Pons (tissue), 1 donor: ENCODE results near the gene DSCAM.
A peak's percentile ranks its signal among the peaks of the same experiment; 100 is the strongest.

Source experiments
- DNase-seq: peaks from one replicate; pipeline ENCODE4 v3.0.0-alpha.2; 2016; ENCODE audit warnings: low spot score

DSCAM gene

DNA sequence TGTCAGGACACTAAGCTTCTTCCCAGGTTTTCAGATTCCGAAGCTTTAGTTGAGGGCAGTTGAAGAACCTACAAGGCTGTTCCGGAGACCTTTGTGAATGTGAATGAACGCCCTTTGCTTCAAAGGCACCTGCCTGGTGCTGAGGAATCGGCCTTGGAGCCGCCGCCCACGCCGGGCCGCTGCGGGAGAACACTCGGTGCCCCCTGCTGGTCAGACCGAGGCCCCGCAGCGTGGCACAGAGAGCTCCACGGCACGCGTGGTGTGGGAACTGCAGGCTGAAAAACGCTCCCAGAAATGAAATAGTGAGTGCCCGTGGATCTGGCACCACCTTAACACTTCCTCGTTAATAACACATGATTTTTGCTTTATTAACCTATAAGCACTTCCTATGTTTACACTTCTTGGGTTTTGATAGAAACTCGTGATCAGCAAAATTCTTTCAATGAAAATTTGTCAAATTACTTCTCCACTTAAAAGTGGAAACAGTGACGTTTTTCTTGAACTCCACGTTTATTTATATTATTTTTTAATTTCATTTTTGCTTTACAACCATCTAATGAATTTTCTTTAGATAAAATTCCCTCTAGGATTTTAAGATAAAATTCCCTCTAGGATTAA lies 460.6 kb downstream of the DSCAM start:
- DNase-seq = peak; percentile 29

DNA sequence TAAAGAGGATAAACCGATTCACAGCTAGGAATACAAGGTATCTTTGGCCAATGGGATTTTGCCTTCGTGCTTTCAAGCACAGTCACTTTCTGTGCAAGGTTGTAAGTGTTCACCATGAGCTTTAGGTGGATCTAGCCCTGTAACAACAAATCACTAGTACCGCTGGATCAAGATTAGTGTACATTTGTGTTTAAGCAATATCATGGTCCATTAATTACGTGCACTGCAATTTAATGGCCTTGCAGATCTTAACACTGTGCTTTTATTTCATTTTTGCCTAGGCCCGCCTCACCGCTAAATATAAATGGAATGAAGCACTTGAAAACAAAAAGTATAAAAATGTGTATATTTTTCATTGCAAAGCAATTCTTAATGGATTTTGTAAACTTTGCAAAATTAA lies 461.1 kb downstream of the DSCAM start:
- no peak for DNase-seq

DNA sequence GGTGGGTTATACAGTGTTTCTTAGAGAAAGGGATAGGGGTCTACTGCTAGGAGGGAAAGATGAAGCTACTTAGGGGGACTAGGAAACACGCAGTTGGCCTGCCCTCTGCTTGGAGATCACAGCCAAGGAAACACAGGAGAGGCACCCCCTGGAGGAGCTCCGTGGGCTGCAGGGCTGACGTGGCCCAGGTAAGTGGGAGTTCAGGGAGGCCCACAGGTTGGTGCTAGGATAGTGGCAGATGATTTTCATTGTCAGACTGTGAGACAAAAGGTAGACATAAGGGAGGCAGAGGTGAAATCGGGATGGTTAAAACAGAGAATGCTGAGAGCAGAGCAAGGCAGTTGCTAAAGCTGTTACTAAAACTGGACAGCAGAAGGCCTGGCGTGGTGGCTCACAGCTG lies 463.0 kb downstream of the DSCAM start:
- no peak for DNase-seq

DNA sequence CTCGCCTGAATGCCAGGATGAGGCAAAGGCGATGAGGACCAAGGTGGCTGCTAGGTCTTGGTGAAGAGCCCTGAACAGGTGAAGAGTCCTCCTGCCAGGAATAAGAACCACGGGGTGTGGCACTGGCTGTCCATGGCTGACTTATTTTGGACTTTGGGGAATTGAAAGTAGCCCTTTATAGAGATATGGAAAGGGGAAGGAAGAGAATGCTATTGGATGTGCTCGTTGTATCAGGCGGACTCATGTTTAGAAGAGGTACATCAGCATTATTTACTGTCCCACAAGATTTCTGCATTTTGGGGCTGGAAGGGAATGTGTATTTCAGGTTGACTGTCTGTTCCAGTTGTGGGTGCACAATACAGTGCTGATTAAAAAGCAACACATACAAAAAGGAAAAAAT lies 465.8 kb downstream of the DSCAM start:
- DNase-seq = peak; percentile 62

DNA sequence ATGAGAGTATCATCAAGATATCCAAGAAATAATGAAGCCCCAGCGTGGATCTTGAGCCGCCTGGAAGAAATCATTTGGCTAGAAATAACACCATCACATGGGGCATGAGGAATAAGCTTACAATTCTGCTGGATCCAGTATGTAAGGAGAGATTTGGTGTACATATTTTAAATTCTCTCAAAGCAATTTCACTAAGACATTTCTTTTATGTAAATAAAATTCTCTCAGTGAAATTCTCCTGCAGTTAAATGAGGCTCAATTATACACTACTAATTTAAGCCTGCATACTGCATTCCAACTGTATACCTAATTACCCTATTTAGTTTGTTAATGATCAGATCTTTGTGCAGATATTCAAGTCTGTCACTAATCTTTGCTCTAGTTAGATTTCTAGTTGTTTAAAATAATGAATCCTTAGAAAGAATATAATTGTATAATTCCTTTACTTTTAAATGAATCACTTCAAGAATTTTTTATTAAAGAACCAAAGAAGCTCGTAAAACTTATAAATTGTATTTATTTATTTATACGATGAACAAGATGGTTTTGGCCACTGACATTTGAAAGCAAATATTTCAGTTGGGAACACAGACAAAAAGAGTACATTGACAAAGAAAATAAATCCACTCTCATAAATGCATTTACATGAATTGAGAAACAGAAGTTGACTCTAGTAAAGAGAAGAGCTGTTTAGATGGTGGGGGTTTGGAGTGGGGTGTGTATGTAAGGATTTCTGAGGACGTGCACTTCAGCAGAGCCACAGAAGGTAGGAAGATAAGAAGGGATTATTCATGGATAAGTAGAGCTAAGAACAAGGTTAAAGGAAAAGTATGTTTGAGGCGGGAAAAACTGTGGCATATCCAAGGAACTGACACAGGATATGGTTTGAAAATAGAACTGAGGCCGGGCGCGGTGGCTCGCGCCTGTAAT lies 466.8 kb downstream of the DSCAM start:
- no peak for DNase-seq

DNA sequence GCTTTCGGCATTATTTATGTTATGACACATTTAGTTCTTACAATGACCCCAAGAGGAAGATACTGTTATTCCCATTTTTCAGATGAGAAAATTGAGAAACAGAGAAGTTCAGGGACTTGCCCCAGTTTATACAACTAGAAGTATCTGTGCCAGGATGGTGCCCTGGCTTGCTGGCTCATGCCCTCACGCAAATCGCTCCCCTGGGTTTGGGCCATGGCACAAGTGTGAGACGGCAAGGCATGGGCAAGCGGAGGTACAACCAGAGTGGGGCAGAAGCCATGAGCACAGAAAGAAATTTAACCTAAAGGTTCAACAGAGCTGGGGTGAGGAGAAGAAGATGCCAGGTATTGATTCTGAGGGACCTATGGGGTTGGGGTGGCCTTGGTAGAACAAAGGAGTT lies 469.8 kb downstream of the DSCAM start:
- DNase-seq = no peak

DNA sequence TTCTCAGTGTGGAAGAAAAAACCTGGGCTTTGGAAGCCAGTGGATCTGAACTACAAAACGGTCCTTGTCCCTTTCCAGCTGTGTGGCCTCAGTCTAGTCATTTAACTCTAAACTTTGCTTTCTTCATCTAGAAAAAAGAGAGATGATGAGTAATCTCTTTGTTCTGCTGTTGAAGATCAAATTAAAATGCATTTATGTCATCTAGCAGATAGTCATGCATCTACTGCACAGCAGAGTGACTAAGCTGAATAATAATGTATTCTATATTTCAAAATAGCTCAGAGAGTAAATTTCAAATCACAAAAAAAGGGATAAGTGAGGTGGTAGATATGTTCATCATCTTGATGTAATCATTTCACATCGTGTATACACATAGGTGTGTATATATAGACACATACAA lies 473.2 kb downstream of the DSCAM start:
- DNase-seq = no peak

DNA sequence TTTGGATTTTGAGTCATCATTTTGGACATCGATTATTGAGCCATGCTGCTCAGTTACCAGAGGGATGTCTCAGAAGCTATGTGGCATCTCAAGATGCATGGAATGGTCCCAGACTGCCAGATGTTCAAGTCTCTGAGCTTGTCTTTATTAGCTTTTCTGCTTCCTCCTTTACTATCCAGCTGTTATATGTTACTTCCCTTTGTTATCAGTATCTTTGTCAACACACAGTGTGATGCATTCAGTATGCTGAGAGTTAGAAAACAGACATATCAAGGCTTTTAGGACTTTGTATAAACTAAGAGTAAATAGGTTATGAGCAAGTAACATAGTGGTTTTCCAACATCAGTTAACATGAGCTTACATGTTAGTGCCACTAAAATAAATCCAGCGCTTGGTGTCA lies 474.5 kb downstream of the DSCAM start:
- no peak for DNase-seq

DNA sequence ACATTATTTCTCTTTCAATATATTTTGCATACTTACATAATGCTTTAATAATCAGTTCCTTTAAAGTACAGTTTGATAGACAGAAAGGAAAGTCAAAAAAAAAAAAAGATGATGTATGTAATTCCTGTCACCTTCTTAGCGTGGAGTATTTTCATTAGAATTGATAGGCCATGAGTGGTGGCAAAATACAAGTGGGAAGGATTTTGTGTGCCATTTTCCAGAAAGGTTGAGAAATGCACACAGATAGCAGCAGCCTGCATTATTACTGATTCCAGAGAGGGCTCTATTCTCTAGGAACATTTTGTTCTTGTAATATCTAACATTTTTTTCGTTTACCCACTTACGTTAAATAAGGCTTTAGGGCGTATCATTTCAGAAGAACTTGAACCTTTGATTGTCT lies 475.6 kb downstream of the DSCAM start:
- no peak for DNase-seq

DNA sequence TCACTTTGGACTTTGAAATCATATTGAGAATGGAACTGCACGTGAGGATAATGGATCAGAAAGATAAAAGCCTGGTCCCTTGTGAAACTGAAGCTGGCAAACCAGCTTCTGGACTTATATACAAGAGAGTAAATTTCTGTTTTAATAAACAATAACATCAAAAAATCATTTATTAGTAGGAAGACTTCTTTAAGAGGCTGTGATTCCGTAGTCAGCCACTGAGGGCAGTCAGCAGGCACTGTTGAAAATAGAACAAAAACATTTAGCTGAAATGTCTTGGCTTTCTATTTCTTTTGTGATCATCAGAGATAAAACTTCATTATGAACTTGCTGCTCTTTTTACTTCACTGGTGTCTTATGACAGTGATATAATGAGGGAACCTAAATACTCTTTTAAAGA lies 490.3 kb downstream of the DSCAM start:
- DNase-seq = no peak

DNA sequence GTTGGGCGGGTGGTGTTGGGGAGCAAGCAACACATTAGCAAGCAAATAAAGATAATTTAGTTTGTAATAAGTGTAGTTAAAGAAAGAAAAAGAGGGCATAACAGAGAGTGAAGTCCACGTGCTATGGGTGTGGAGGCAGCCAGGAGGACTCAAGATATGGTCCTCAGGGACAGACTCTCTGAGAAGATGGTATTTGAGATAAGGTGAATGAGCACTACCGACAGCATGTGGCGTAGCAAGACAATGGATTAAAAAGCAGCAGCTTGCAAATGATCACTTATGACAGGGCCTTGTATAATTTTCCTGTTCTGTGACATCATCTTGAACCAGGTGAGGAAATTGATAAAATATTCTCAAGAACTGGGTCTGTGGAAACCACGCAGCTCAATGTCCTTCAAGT lies 491.9 kb downstream of the DSCAM start:
- no peak for DNase-seq

DNA sequence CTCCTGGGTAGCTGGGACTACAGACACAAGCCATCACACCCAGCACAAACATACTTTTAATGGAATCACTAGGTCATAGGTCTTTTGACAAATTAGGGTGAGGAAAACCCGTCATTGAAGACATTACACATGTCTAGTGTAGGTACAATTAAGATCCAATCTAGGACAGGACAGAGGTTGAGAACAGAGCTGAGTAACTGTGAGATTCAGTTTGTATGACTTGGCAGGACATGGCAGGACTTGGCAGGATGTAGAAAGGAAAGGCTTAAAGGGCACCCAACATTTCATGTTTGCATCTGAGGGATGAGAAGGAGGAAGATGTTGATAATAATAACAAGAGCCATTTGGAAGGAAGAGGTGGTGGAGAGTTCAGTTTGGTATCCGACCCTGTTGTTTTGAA lies 496.0 kb downstream of the DSCAM start:
- DNase-seq = no peak

DNA sequence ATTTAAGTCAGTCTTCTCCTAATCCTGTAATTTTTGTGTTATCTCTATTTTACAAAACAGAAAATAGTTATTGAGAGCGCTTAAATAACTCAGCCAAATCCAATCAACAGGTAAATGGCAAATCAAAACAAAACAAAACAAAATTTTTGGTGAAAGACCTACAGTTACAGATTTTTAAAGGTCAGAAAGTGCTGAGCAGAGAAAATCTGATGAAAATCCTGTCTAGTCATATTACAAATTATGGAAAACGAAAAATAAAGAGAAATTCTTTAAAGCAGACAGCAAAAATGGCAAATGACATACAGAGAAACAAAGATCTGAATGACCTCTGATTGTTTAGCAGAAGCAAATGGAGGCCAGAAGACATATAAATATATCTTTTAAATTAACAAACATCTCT lies 497.4 kb downstream of the DSCAM start:
- no peak for DNase-seq

DNA sequence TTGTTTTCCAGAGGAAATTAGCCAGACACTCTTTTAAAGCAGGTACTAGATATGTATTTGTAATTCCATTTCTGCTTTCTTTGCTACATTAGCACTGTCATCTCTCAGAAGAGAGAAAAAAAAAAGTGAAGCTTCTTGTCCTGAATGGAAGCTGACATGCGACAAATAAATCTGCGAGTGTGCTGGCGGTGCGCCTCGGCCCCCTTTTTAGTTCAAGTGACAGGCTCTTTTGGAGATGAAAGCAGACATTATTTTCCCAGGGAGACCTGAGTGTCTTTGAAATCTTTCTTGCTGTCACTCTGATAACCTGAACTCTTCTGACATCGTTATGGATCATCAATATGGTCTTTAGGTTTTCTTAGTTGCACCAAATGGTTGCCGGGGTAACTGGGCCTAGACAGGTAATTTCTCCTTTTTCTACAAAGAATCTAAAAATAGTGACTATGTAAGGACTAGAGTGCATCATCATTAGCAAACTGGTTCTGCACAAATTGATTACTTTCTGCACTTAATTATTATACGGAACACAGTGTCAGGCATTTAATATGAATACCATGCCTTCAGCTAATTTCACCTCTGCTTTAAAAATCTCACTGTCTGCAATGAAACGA lies 501.1 kb downstream of the DSCAM start:
- no peak for DNase-seq

DNA sequence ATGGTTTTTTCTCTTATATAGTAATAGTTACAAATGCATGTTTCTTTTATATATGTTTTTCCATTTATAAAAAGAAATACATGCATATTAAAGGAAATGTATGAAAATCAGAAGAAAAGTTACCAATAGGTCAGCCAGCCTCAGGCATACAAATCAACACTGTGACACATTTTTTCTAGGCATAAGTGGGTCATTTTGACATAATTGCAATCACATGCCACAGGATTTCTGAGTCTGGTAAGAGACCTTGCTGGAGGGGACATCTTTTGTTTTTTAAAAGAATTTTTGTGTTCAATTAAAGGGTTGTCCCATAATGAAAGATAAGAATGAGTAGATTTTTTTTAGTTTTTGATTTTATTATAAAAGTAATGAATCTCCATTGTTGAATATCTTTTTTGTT lies 506.6 kb downstream of the DSCAM start:
- no peak for DNase-seq

DNA sequence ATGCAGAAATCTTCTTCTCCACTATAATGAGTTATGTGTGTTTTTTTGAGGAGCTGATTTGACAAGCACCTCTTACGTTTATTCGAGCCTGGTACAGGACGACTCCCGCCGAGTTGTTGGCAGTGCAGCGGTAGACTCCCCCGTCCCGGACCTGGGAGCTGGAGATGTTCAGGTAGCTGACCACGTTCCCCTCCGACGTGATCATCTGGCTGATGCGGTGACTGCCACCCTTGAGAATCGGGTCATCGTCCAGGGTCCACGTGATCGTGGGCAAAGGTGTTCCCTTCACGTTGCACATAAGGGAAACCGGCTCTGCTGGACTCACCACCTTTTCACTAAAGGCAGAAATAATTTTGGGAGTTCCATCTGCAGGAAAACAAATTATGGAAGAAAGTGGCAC lies 507.9 kb downstream of the DSCAM start:
- no peak for DNase-seq

DNA sequence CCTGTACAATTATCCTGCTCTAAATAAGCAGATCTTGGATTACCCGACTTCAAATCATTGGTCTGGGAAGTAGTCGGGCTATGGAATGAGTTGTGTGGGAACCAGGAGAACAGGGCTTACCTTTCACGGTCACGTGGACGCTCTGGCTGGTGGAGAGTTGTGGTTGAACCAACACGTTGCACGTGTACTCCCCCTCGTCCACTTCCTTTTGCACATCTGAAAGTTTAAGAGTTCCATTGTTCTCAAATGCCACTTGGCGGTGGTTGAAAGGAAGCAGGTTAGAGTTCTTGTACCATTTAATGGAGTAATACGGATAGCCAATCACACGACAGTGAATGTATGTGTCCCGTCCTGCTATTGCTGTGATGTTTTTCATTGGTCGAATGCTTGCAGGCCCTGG lies 509.0 kb downstream of the DSCAM start:
- no peak for DNase-seq

DNA sequence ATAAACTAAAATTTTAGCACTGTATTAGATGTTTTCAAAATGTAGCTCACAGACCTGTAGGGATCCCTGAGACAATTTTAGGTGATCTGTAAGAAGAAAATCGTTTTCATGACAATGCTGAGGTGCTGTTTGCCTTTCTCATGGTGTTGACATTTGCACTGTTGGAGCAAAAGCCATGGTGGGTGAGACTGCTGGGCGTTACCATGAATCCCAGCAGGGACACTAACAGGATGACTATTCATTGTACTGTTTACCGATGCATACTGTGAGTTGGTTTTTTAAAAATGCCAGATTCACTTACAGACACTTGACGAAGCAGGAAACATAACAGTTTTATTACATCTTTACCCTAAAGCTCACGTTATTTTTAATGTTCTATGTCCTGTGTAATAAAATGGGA lies 511.3 kb downstream of the DSCAM start:
- DNase-seq = no peak

DNA sequence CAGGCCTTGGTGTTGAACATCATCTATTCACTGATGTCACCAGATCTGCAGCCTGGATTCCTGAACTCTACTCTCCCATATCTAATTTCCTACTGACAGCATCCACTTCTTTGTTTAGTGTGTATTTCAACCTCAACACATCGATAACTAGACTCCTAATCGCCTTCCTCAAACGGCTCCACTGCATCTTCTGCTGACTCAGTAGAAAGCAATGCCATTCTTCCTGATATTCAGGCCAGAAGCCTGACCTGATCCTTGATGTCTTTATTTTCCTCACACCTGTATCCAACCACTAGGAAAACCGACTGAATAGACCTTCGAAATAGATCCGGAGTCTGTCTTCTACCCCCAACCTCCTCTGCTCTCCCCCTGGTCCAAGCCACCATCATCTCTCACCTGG lies 512.8 kb downstream of the DSCAM start:
- DNase-seq = no peak

DNA sequence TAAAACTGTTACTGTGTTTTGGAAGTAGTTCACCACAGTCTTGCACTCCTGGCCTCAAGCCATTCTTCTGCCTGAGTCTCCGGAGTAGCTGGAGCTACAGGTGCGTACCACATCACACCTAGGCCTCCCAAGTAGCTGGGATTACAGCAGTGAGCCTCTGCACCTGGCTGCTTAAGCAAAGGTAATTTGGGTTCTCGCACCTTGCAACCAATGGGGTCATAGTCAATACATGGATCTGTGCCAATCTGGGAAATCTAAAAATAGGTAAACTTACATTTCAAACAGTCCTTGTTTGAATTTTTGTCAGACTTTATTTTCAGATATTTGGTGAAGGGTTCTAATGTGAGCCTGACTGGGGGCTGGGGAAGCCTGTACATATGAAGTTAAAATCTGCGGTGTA lies 513.2 kb downstream of the DSCAM start:
- no peak for DNase-seq

DNA sequence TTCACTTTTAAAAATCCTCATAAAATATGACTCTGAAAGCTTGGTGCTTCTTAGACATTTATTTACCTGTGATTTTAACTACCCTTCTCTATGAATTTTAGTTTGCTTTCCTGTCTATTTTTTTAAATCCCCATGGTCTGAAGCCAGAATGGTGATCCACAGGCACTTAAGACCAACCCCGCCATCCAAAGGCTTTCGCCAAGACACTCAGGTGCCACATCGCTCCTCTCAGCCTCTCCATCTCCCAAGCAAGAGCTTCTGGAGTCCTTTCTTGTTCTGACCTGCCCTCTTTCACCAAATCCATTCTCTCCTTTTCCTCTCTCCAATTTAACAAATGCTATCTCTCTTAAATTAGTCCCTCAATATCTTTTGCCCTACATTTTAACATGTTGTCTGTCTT lies 515.2 kb downstream of the DSCAM start:
- no peak for DNase-seq

DNA sequence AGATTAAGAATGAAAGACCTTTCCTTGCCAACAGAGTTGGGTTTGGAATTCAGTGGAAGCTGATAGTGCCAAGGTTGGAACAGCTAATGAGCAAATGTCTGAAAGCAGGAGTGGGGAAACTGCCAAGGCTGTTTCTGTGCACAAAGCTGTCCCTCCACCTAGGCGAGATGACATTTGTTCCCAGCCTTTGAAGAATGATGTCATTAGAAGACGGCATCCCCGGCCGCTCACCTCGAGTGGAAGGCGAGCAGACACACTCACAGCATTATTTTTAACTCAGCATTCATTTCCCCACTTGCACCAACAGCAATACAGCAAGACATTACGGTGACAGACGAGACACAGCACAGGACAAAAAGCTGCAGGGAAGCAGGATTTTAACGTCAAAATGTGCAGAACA lies 515.8 kb downstream of the DSCAM start:
- DNase-seq = peak; percentile 10

DNA sequence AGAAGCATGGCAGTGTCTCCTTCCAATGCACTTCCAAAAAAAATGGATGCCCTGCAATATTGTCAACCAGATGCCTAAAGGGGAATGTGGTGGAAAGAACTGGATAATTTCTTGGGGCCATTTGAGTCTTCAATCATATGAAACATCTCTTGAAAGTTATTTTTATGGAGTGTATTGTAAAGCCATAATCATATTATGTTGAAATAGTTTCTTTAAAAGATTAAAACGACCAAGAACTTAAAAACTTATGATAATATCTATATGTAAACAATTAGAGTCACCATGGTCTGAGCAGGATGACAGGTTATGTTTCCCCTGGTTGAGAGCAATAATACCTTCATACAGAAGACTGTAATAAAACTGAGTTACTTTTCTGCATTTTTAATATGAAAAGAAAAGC lies 522.6 kb downstream of the DSCAM start:
- DNase-seq = no peak
